ENCODE data around the gene CYP2W1.

DNA sequence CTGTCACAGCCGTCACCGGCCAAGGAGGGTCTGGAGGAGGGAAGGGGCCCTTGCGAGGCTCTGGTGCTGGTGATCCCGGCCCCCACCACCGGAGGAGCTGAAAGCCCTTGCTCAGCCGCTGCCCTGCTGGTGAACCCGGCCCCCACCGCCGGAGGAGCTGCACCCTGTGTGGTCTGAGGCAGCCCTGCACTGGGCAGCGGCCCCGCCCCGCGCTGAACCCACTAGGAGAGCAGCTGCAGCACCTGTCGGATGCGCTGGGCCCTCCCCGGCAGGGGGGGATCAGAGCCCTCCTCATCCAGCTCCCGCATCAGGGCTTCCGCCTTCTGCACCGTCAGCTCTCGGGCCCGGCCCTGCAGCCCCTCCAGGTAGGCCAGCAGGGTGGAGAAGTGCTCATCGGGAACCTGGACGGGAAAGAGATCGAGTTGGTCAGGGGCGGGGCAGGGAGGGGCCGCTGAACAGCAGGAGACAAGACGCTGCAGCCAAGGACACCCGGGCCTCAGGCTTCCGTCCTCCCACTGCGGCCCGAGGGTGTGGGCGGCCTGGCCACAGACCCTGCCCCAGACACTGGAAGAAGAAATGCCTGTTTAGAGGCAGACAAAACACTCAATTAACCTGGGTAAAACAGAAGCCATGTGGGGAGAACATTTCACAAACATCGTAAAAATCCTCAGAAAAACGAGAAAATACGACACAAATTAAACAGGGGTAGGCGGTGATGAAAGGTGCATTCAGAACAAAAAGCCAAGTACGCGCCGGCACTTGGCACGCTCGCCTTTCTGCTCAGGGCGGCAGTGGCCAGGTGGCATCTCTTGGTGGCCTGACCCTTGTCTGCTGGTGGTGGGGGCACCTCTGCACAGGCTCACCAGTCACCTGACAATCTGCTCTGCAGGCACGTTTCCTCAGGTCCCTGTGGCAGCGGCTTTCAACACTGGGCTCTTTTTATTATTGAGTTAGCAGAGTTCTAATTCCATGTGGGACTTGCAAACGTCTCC, 14.7 kb downstream of the CYP2W1 start:
- TF ChIP-seq, protein P1, sequence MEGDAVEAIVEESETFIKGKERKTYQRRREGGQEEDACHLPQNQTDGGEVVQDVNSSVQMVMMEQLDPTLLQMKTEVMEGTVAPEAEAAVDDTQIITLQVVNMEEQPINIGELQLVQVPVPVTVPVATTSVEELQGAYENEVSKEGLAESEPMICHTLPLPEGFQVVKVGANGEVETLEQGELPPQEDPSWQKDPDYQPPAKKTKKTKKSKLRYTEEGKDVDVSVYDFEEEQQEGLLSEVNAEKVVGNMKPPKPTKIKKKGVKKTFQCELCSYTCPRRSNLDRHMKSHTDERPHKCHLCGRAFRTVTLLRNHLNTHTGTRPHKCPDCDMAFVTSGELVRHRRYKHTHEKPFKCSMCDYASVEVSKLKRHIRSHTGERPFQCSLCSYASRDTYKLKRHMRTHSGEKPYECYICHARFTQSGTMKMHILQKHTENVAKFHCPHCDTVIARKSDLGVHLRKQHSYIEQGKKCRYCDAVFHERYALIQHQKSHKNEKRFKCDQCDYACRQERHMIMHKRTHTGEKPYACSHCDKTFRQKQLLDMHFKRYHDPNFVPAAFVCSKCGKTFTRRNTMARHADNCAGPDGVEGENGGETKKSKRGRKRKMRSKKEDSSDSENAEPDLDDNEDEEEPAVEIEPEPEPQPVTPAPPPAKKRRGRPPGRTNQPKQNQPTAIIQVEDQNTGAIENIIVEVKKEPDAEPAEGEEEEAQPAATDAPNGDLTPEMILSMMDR (IDR thresholded peaks at IDR 0.05): no peak
- TF ChIP-seq POLR2A (IDR thresholded peaks at IDR 0.05) (no peak), POLR2AphosphoS5 (IDR thresholded peaks at IDR 0.05) (no peak), EP300 (IDR thresholded peaks at IDR 0.05) (no peak)

Measured in gastroesophageal sphincter (tissue), 3 donors.